CD4-positive, alpha-beta T cell (primary cell): ENCODE measurements around the gene USP37. TPM values are rescaled to one million over a fixed set of nuclear protein-coding genes. Genes with fewer than 3 reads are reported as not detected.
"Not testable (repeated sequence)": the region's sequence is repeated elsewhere in the genome, so short reads cannot be mapped to it uniquely, and the experiment has no call there.

ENCODE experiments used
- ATAC-seq: fragments of 200-7000 bp; cut with Tn5 transposase; one replicate; pipeline ENCODE4 v1.10.0; 2022; ENCODE audit warnings: mild to moderate bottlenecking; ENCODE audit not compliant: poor library complexity
- CTCF ChIA-PET: fragments of 350-600 bp; sonication (Branson Sonifier 250); formaldehyde crosslinking; loops from one replicate; lab custom pipeline; 2021; ENCODE audit warnings: antibody characterized with exemption, inconsistent platforms; lab: Charles Lee
- POLR2A ChIA-PET: fragments of 350-600 bp; sonication (Branson Sonifier 250); formaldehyde crosslinking; loops from one replicate; lab custom pipeline; 2021; ENCODE audit warnings: antibody characterized with exemption, inconsistent platforms; lab: Charles Lee
- DNase-seq, 14 experiments: peaks; one replicate each; pipeline ENCODE4 v3.0.0-alpha.2; 2013 to 2020; ENCODE audit warnings: mixed read lengths in 2 of 14
- H3K27ac ChIP-seq, 2 donors: one replicate each; pipeline versions ENCODE4 v1.5.1 to v1.7.0; 2013; ENCODE audit warnings: low read length in 2 of 2, low read depth in 1 of 2, mild to moderate bottlenecking in 1 of 2
- H3K27me3 ChIP-seq, 2 experiments: 1 replicate in 1 of 2; 2 replicates in 1 of 2; pipeline versions ENCODE4 v1.6.1 to v1.7.0; 2013; ENCODE audit warnings: low read length in 2 of 2, control low read depth in 1 of 2, mild to moderate bottlenecking in 1 of 2, moderate library complexity in 1 of 2; ENCODE audit not compliant: insufficient read depth in 2 of 2, control insufficient read depth in 1 of 2
- H3K36me3 ChIP-seq: one replicate; pipeline ENCODE4 v1.6.1; 2013; ENCODE audit warnings: low read length, control low read depth; ENCODE audit not compliant: insufficient read depth
- H3K4me1 ChIP-seq: one replicate; pipeline ENCODE4 v1.6.1; 2013; ENCODE audit warnings: low read length, control low read depth; ENCODE audit not compliant: insufficient read depth
- H3K4me3 ChIP-seq: one replicate; pipeline ENCODE4 v1.5.1; 2013; ENCODE audit warnings: mild to moderate bottlenecking, low read length, moderate library complexity
- H3K9me3 ChIP-seq, 2 experiments: 1 replicate in 1 of 2; 2 replicates in 1 of 2; pipeline versions ENCODE4 v1.6.1 to v1.7.0; 2013; ENCODE audit warnings: low read length in 2 of 2, mild to moderate bottlenecking in 2 of 2, control low read depth in 1 of 2, moderate library complexity in 1 of 2; ENCODE audit not compliant: control insufficient read depth in 1 of 2, insufficient read depth in 1 of 2
- H3K27ac Mint-ChIP-seq: one replicate; pipeline ENCODE4 v1.8.0; 2020; ENCODE audit warnings: mixed read lengths
- H3K27me3 Mint-ChIP-seq: one replicate; pipeline ENCODE4 v1.8.0; 2021; ENCODE audit warnings: mixed read lengths
- H3K36me3 Mint-ChIP-seq: one replicate; pipeline ENCODE4 v1.8.0; 2021; ENCODE audit warnings: low read depth, mixed read lengths
- H3K4me1 Mint-ChIP-seq: one replicate; pipeline ENCODE4 v1.8.0; 2021; ENCODE audit warnings: low read depth, mixed read lengths
- H3K4me3 Mint-ChIP-seq: one replicate; pipeline ENCODE4 v1.8.0; 2020; ENCODE audit warnings: mild to moderate bottlenecking, mixed read lengths
- H3K9me3 Mint-ChIP-seq: one replicate; pipeline ENCODE4 v1.8.0; 2020; ENCODE audit warnings: mixed read lengths
- intact Hi-C, 2 experiments: fragments of 100-400 bp; cut with DNase I in 1 of 2; cut with micrococcal nuclease in 1 of 2; formaldehyde crosslinking; loops; one replicate each; pipeline versions ENCODE4 v1.15.1 to v1.9.0; 2023 to 2025; cut with DNase I, micrococcal nuclease
- total RNA-seq, 174 experiments: library from RNA in 2 of 174; stranded (reverse) in 2 of 174; gene quantifications; one replicate each; pipeline ENCODE4 v1.2.3 and lab custom pipeline; 2021 to 2026
- TF ChIP-seq, protein P1 (sequence below): fragments of 200-600 bp; IDR thresholded peaks from one replicate; pipeline ENCODE4 v1.8.0; 2022; ENCODE audit warnings: antibody characterized with exemption, mild to moderate bottlenecking

USP37 gene
- total RNA-seq, 2 experiments from 2014 or later, result 20.2 to 24.4 TPM

DNA sequence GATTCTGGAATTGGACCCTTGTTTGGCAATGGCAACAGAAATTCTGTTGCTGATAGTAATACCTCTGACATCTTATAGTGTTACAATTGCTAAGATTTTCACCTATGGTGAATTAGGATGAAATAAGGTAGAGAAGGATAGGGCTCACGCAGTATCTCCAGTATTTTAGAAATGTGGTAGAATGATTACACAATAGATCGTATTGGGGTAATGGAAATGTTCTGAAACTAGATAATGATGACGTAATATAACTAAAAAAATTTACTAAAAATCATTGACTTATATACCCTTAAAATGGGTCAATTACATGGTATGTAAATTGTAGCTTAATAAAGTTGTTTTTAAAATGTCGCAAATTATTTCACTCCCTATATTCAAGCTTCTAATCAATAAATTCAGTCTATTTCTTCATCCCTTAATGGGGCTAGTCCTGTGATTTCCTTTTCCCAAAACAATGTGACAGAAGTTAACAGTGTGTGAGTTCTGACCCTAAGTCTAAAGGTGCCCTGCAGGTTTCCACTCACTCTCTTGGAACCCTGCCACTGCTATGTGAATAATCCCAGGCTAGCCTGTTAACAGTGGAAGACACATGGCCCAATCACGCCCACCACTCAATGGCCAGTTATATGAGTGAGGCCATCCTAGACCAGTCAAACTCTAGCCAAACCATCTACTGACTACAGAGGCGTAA lies 31.2 kb downstream of the USP37 start:
- Histone ChIP-seq H3K4me1 (no peaks in the 10 kb centered on the region), H3K36me3 (peaks cover 80% of the 10 kb centered on the region), H3K9me3 (no peaks in the 10 kb centered on the region), H3K4me3 (no peak overlapping the region), H3K27ac (no peak overlapping the region), H3K27me3 (no peaks in the 10 kb centered on the region)
- intact Hi-C loops, result no loop called here
- Mint-ChIP-seq H3K36me3 (peaks cover 84% of the 10 kb centered on the region), H3K9me3 (no peaks in the 10 kb centered on the region), H3K4me3 (no peak overlapping the region), H3K27me3 (no peaks in the 10 kb centered on the region), H3K27ac (no peak overlapping the region), H3K4me1 (no peaks in the 10 kb centered on the region)
- DNase-seq (no peak), ATAC-seq (no peak)
- ChIA-PET CTCF (no interaction called here), POLR2A (no interaction called here)
- TF ChIP-seq, protein P1, sequence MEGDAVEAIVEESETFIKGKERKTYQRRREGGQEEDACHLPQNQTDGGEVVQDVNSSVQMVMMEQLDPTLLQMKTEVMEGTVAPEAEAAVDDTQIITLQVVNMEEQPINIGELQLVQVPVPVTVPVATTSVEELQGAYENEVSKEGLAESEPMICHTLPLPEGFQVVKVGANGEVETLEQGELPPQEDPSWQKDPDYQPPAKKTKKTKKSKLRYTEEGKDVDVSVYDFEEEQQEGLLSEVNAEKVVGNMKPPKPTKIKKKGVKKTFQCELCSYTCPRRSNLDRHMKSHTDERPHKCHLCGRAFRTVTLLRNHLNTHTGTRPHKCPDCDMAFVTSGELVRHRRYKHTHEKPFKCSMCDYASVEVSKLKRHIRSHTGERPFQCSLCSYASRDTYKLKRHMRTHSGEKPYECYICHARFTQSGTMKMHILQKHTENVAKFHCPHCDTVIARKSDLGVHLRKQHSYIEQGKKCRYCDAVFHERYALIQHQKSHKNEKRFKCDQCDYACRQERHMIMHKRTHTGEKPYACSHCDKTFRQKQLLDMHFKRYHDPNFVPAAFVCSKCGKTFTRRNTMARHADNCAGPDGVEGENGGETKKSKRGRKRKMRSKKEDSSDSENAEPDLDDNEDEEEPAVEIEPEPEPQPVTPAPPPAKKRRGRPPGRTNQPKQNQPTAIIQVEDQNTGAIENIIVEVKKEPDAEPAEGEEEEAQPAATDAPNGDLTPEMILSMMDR, result no peak

GRCh38 chr2:218529990-218530389 lies 38.2 kb downstream of the USP37 start:
- Mint-ChIP-seq H3K27me3 (no peaks in the 10 kb centered on the region), H3K27ac (no peak overlapping the region), H3K36me3 (peaks cover 91% of the 10 kb centered on the region), H3K4me1 (no peaks in the 10 kb centered on the region), H3K4me3 (no peak overlapping the region), H3K9me3 (peaks cover 5% of the 10 kb centered on the region)
- no peak overlapping the region for H3K4me3 ChIP-seq
- TF ChIP-seq, protein P1, result no peak
- H3K4me1 ChIP-seq, result no peaks in the 10 kb centered on the region
- intact Hi-C loops, result no loop called here
- no peaks in the 10 kb centered on the region for H3K9me3 ChIP-seq
- no peak overlapping the region for H3K27ac ChIP-seq
- no peak for ATAC-seq
- peaks cover 75% of the 10 kb centered on the region for H3K36me3 ChIP-seq
- no peaks in the 10 kb centered on the region for H3K27me3 ChIP-seq
- ChIA-PET CTCF (no interaction called here), POLR2A (no interaction called here)
- DNase-seq, result no peak

DNA sequence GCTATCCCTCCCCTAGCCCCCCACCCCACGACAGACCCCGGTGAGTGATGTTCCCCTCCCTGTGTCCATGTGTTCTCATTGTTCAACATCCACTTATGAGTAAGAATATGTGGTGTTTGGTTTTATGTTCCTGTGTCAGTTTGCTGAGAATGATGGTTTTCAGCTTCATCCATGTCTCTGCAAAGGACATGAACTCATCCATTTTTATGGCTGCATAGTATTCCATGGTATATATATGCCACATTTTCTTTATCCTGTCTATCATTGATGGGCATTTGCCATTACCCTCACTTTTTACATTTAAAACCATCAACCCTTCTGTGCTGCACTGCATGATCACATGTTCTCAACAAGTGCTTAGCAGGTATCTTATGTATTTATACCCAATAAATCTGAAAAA lies 39.7 kb downstream of the USP37 start:
- H3K9me3 ChIP-seq, H3K4me3 ChIP-seq, POLR2A ChIA-PET, DNase-seq, ATAC-seq, H3K27ac Mint-ChIP-seq, H3K27ac ChIP-seq, H3K4me3 Mint-ChIP-seq, H3K9me3 Mint-ChIP-seq, H3K27me3 Mint-ChIP-seq, H3K4me1 Mint-ChIP-seq, H3K4me1 ChIP-seq, H3K27me3 ChIP-seq, intact Hi-C loops: not testable (repeated sequence)
- peaks cover 65% of the 10 kb centered on the region for H3K36me3 ChIP-seq
- CTCF ChIA-PET, result interaction anchor here (0.9 kb wide), 1 partner anchor 12 kb away, joined by 3 read pairs; no protein-coding TSS in a partner anchor
- H3K36me3 Mint-ChIP-seq, result peaks cover 90% of the 10 kb centered on the region

DNA sequence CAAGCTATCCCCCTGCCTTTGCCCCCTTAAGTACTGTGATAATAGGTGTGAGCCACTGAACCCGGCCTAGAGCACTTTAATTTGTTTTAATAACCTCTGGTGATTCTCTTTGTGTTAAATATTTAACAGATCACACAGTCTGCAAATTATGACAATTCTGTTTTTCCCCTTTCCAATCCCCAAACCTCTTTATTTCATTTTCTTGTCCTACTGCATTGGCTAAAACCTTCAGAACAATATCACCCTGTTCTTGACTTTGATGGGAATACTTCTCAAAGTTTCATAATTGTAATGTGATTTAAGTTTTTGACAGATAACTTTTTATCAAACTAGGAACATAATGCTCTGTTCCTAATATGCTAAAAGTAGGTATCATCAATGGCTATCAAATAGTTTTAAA lies 44.5 kb downstream of the USP37 start:
- intact Hi-C loops, result no loop called here
- peaks cover 0 to 4% of the 10 kb centered on the region in 2 experiments for H3K9me3 ChIP-seq
- no peak for ATAC-seq
- no peak overlapping the region for H3K4me3 ChIP-seq
- Mint-ChIP-seq H3K4me1 (no peaks in the 10 kb centered on the region), H3K27ac (no peak overlapping the region), H3K27me3 (no peaks in the 10 kb centered on the region), H3K36me3 (peaks cover 59% of the 10 kb centered on the region), H3K9me3 (peaks cover 3% of the 10 kb centered on the region), H3K4me3 (no peak overlapping the region)
- no peaks in the 10 kb centered on the region for H3K27me3 ChIP-seq
- TF ChIP-seq, protein P1, result no peak
- H3K27ac ChIP-seq, result no peak overlapping the region
- H3K4me1 ChIP-seq, result no peaks in the 10 kb centered on the region
- CTCF ChIA-PET, result no interaction called here
- peaks cover 35% of the 10 kb centered on the region for H3K36me3 ChIP-seq
- POLR2A ChIA-PET, result interaction anchor here (0.7 kb wide), 1 partner anchor 11 kb away, joined by 4 read pairs; no protein-coding TSS in a partner anchor
- DNase-seq, result no peak
